ENCODE data around the gene MACROD2. TPM values are rescaled to one million over a fixed set of nuclear protein-coding genes. Genes with fewer than 3 reads are reported as not detected.

The MACROD2 gene
- total and polyA plus RNA-seq, 2 of the 4 experiments (the other 2 are of a cell fraction): not detected

DNA sequence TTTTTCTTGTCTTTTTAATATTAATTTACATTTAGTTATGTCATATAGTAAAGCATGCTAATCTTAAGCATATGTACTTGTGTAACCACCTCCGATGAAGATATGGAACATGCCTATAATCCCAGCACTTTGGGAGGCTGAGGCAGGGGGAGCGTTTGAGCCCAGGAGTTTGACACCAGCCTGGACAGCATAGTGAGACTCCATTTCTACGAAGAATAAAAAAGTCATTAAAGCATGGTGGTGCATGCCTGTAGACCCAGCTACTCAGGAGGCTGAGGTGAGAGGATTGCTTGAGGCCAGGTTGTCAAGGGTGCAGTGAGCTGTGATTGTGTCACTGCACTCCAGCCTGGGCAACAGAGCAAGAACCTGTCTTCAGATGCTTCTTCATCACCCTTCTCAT is 970.9 kb downstream of the MACROD2 start:
- Histone ChIP-seq H3K56ac (ENCODE audit: extremely low read depth, insufficient read depth, low read length) (no peak overlapping the region), H2AFZ (replicated peaks; ENCODE audit: low read length, poor library complexity) (no peak overlapping the region), H2BK5ac (ENCODE audit: low read depth, low read length, poor library complexity, severe bottlenecking) (no peak overlapping the region), H2AK9ac (replicated peaks; ENCODE audit: low read depth, low read length, poor library complexity) (peak overlapping the region; percentile 28), H3K4me3 (ENCODE audit: insufficient read depth, low read depth, low read length) (no peak overlapping the region), H2BK20ac (ENCODE audit: low read depth, low read length) (no peak overlapping the region), H4K5ac (ENCODE audit: low read depth, low read length) (no peak overlapping the region), H3K27ac (ENCODE audit: insufficient read depth, low read length) (no peak overlapping the region), H4K91ac (ENCODE audit: insufficient read depth, low read depth, low read length) (no peak overlapping the region), H3K9me3 (ENCODE audit: control insufficient read depth, insufficient read depth, low read length) (peaks cover 3% of the 10 kb centered on the region), H3K9me1 (ENCODE audit: insufficient read depth, low read length) (no peaks in the 10 kb centered on the region), H4K8ac (ENCODE audit: low read depth in 2 of 2, low read length in 2 of 2) (no peak overlapping the region), H3K18ac (ENCODE audit: low read depth, low read length) (no peak overlapping the region), H2BK15ac (ENCODE audit: low read depth, low read length) (no peak overlapping the region), H3K9ac (ENCODE audit: low read depth, low read length) (no peak overlapping the region), H3K23ac (ENCODE audit: low read depth, low read length) (no peak overlapping the region), H4K20me1 (ENCODE audit: insufficient read depth, low read length) (no peaks in the 10 kb centered on the region), H3K4me2 (ENCODE audit: low read depth, low read length) (no peak overlapping the region), H3K14ac (replicated peaks; ENCODE audit: low read depth, low read length) (no peak overlapping the region), H3K4ac (ENCODE audit: low read depth, low read length) (no peak overlapping the region), H3K4me1 (ENCODE audit: control insufficient read depth, insufficient read depth, low read length) (no peaks in the 10 kb centered on the region), H3K27me3 (ENCODE audit: control insufficient read depth, insufficient read depth, low read length) (no peaks in the 10 kb centered on the region), H3K79me1 (ENCODE audit: low read depth in 1 of 2, low read length in 2 of 2) (no peaks in the 10 kb centered on the region), H3K36me3 (ENCODE audit: control insufficient read depth, insufficient read depth, low read length) (no peaks in the 10 kb centered on the region), H2BK120ac (ENCODE audit: low read depth, low read length) (no peak overlapping the region), H2AK5ac (ENCODE audit: low read depth, low read length) (no peak overlapping the region)
- ATAC-seq (ENCODE audit: low read depth) (no peak), DNase-seq (no peak)
- WGBS, 2 experiments (ENCODE audit: extremely low coverage in 2 of 2, insufficient read length in 1 of 2): 86% methylated on average over 1 of the region's 3 CpGs; no CpG with 5 or more reads in 1 of the 2 experiments
- POLR2A ChIA-PET (ENCODE audit: unreplicated experiment): no interaction called here
- dilution Hi-C loops (cut with HindIII; ENCODE audit: low sequenced_read_pairs, unreplicated experiment) (no loop called here), intact Hi-C loops (cut with micrococcal nuclease) (no loop called here), in situ Hi-C loops (cut with MboI; ENCODE audit: low sequenced_read_pairs) (no loop called here)
- no TSS peak for BruUV-seq (replicated peaks)
- TF ChIP-seq MAFK (IDR thresholded peaks at IDR 0.05; ENCODE audit: low read depth, low read length) (no peak), MXI1 (IDR thresholded peaks at IDR 0.05; ENCODE audit: borderline replicate concordance, low read depth, low read length) (no peak), BHLHE40 (IDR thresholded peaks at IDR 0.05; ENCODE audit: low read depth, low read length) (no peak), NFE2L2 (IDR thresholded peaks at IDR 0.05; ENCODE audit: low read depth, low read length) (no peak), RFX5 (IDR thresholded peaks at IDR 0.05; ENCODE audit: low read depth, low read length) (no peak), FOS (IDR thresholded peaks at IDR 0.05; ENCODE audit: low read depth, low read length) (no peak), SMC3 (IDR thresholded peaks at IDR 0.05; ENCODE audit: low read depth, low read length) (no peak), CHD1 (IDR thresholded peaks at IDR 0.05; ENCODE audit: low read depth, low read length) (no peak), RAD21 (IDR thresholded peaks at IDR 0.05; ENCODE audit: low read length) (no peak), POLR2A (IDR thresholded peaks at IDR 0.05; ENCODE audit: low read depth, low read length) (no peak), RCOR1 (IDR thresholded peaks at IDR 0.05; ENCODE audit: insufficient replicate concordance, low read length) (no peak)
- TF ChIP-seq, protein P1, sequence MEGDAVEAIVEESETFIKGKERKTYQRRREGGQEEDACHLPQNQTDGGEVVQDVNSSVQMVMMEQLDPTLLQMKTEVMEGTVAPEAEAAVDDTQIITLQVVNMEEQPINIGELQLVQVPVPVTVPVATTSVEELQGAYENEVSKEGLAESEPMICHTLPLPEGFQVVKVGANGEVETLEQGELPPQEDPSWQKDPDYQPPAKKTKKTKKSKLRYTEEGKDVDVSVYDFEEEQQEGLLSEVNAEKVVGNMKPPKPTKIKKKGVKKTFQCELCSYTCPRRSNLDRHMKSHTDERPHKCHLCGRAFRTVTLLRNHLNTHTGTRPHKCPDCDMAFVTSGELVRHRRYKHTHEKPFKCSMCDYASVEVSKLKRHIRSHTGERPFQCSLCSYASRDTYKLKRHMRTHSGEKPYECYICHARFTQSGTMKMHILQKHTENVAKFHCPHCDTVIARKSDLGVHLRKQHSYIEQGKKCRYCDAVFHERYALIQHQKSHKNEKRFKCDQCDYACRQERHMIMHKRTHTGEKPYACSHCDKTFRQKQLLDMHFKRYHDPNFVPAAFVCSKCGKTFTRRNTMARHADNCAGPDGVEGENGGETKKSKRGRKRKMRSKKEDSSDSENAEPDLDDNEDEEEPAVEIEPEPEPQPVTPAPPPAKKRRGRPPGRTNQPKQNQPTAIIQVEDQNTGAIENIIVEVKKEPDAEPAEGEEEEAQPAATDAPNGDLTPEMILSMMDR (conservative IDR thresholded peaks at IDR 0.05; ENCODE audit: low read depth, low read length): no peak
- TF ChIP-seq, protein P2, sequence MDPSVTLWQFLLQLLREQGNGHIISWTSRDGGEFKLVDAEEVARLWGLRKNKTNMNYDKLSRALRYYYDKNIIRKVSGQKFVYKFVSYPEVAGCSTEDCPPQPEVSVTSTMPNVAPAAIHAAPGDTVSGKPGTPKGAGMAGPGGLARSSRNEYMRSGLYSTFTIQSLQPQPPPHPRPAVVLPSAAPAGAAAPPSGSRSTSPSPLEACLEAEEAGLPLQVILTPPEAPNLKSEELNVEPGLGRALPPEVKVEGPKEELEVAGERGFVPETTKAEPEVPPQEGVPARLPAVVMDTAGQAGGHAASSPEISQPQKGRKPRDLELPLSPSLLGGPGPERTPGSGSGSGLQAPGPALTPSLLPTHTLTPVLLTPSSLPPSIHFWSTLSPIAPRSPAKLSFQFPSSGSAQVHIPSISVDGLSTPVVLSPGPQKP (IDR thresholded peaks at IDR 0.05; ENCODE audit: borderline replicate concordance, low read depth, low read length): no peak
- TF ChIP-seq, protein P3, sequence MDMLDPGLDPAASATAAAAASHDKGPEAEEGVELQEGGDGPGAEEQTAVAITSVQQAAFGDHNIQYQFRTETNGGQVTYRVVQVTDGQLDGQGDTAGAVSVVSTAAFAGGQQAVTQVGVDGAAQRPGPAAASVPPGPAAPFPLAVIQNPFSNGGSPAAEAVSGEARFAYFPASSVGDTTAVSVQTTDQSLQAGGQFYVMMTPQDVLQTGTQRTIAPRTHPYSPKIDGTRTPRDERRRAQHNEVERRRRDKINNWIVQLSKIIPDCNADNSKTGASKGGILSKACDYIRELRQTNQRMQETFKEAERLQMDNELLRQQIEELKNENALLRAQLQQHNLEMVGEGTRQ (IDR thresholded peaks at IDR 0.05; ENCODE audit: low read depth, low read length): no peak
- CTCF ChIA-PET: no interaction called here

Measured in IMR-90 (cell line).